NK-92 (cell line): Measurements from ENCODE around the gene ALG6.
"Not testable (repeated sequence)": the region's sequence is repeated elsewhere in the genome, so short reads cannot be mapped to it uniquely, and the experiment has no call there.

Experiments used
- DNase-seq: peaks from one replicate; lab custom pipeline; 2025; ENCODE audit not compliant: unreplicated experiment; lab: John Stamatoyannopoulos, UW

Gene ALG6

GRCh38 chr1:63328122-63328521, 39.3 kb upstream of the ALG6 start:
- DNase-seq: no peak

GRCh38 chr1:63328781-63329180, 38.6 kb upstream of the ALG6 start:
- DNase-seq: no peak

- no peak for DNase-seq
Observed at GRCh38 chr1:63329621-63330330, 37.7 kb upstream of the ALG6 start.

GRCh38 chr1:63330331-63330916, 37.0 kb upstream of the ALG6 start:
- DNase-seq: no peak

- DNase-seq: no peak
Observed at GRCh38 chr1:63342402-63342801, 25.0 kb upstream of the ALG6 start.

GRCh38 chr1:63343922-63344321, 23.5 kb upstream of the ALG6 start:
- no peak for DNase-seq

GRCh38 chr1:63350320-63350719, 17.1 kb upstream of the ALG6 start:
- DNase-seq: no peak

GRCh38 chr1:63352736-63353135, 14.7 kb upstream of the ALG6 start:
- no peak for DNase-seq

GRCh38 chr1:63356234-63356633, 11.2 kb upstream of the ALG6 start:
- DNase-seq: not testable (repeated sequence)

- DNase-seq: no peak
Observed at GRCh38 chr1:63359561-63359960, 7.9 kb upstream of the ALG6 start.

- DNase-seq: no peak
Observed at GRCh38 chr1:63362073-63362472, 5.4 kb upstream of the ALG6 start.

GRCh38 chr1:63362578-63362977, 4.8 kb upstream of the ALG6 start:
- DNase-seq: no peak

- no peak for DNase-seq
Observed at GRCh38 chr1:63363014-63363413, 4.4 kb upstream of the ALG6 start.

- DNase-seq: no peak
Observed at GRCh38 chr1:63366908-63367214, 566 bp upstream of the ALG6 start.

- no peak for DNase-seq
Observed at GRCh38 chr1:63368131-63368530, 704 bp downstream of the ALG6 start.

GRCh38 chr1:63379583-63379982, 12.2 kb downstream of the ALG6 start:
- no peak for DNase-seq

GRCh38 chr1:63381741-63382140, 14.3 kb downstream of the ALG6 start:
- DNase-seq: no peak

GRCh38 chr1:63401945-63402344, 34.5 kb downstream of the ALG6 start:
- DNase-seq: no peak

- DNase-seq: no peak
Observed at GRCh38 chr1:63403386-63403785, 36.0 kb downstream of the ALG6 start.

- DNase-seq: no peak
Observed at GRCh38 chr1:63405021-63405420, 37.6 kb downstream of the ALG6 start.

GRCh38 chr1:63405987-63406386, 38.6 kb downstream of the ALG6 start:
- no peak for DNase-seq

- DNase-seq: no peak
Observed at GRCh38 chr1:63407002-63407401, 39.6 kb downstream of the ALG6 start.

- DNase-seq: no peak
Observed at GRCh38 chr1:63408331-63408730, 40.9 kb downstream of the ALG6 start.
